ENCODE results near the gene CD28.

CD28 gene

GRCh38 chr2:203718087-203718486 lies 11.6 kb downstream of the CD28 start:
- no peak for DNase-seq (ENCODE audit: low spot score)

DNA sequence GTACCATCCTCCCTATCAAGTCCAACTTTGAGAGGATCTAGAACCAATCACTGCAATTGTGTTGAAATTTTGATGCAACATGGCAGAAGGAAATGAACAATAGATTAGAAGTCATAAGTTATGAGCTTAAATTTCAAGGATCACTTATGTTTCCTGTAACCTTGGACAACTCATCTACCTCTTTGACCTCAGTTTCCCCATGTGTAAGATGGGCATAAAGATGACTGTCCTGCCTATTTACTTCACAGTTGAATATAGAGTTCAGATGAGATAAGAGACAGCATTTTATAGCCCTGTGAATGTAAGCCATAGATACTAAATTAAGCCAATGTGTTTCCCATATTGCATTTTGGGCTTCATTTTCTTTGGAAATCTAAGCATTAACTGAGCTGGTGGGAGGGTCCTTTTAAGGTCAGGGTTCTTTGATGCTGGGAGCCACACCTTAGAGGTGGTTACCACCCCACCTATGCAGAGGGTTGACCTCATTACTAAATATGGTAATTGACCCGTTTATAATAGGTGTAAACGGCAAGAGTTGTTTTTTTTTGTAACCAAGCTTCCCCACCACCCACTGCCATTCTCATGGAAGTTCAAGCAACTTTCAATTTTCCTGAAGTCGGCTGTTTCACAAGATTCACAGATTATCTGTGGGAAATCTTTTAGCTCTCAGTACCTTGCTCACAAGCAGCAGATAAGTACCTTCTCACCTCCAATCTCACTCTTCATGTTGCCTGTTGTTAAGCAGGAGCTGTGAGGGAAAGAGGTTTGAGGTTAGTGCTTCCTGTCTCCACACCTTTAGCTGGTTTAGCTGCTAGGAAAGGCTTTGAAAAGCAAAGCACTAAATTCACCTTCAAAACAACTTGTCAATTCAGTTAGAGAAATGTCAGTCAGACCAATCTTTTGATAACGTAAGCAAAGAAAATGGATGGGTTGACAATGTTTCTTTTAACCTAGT lies 13.3 kb downstream of the CD28 start:
- no peak for DNase-seq (ENCODE audit: low spot score)

GRCh38 chr2:203720915-203721672 lies 14.7 kb downstream of the CD28 start:
- DNase-seq (ENCODE audit: low spot score): no peak

GRCh38 chr2:203721781-203722300 lies 15.4 kb downstream of the CD28 start:
- no peak for DNase-seq (ENCODE audit: low spot score)

DNA sequence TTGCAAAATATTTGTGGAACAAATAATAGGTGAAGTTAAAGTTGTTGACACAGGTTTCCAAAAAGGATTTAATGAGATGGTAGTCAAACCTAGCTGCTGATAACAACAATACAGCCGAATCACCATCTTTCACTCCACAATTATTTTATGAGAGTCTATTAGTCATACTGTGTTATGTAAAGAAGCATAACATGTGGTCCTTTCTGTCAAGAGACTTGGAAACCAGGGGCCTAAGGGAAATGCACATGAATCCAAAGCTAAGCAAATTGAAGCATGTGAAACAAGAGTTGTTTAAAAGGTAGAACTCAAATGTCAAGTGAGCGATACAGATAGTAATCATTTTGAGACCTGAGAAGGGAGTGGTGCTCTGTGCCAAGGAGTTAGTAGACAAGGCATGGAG lies 16.0 kb downstream of the CD28 start:
- no peak for DNase-seq (ENCODE audit: low spot score)

GRCh38 chr2:203728321-203728720 lies 21.9 kb downstream of the CD28 start:
- DNase-seq (ENCODE audit: low spot score): no peak

- DNase-seq (ENCODE audit: low spot score): no peak
These were observed 23.8 kb downstream of the CD28 start for GRCh38 chr2:203730076-203730729.

DNA sequence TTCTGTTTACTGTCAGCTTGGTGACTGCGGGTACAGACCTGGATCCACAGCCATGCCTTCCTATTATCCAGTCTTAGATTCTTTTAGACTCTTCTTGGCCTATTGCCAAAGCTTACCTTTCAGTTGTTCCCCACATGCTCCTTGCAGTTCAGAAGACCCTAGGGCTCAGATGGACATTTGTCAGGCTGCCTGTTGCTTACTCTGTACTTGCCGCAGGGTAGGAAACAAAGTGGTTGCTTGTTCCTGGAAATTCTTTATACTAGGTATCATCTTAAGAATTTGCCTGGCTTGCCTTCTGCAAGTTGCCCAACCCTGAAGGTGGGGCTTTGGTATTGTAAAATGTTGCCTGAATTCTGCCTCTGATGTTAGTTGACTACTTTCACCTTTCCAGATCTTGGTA lies 24.4 kb downstream of the CD28 start:
- DNase-seq (ENCODE audit: low spot score): no peak

DNA sequence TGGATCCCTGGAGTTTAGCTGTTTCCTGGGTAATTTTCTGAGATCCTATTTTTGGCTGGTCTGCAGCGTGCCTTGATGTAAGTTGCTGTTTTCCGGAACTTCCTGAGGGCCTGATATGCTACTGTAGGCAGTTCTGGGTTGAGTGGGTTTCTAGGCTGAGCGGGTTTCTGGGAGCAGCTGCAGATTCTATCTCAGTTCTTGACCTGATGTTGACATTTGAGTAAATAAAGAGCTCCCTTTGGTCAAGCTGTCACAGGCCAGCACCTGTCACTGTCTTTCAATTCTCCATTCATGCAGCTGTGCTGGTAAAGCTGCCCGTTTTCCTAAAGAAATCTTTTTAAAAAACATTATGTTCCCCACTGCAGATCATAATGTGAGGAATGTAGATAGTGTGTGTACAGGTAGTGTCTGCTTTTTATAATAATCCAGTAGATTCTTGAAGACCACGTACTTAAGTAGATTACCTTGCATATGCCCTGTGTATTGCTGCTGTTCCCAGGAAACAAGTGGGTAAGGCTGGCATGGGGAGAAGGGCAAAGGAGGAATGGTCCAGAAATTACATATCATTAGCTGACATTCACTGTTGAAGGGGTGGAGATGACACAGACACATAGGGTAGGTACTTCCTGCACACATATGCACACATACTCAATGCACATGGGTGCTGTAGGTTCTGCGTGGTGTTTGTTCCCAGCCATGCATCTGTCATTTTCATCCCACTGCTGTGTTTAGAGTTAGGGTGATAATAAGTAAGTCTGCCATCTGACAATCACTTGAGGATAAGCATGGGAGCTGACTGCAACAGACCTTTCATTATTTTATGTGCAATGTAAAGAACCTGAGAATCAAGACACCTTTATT lies 25.9 kb downstream of the CD28 start:
- DNase-seq (ENCODE audit: low spot score): no peak

- no peak for DNase-seq (ENCODE audit: low spot score)
These were observed 26.6 kb downstream of the CD28 start for GRCh38 chr2:203732953-203733510.

- DNase-seq (ENCODE audit: low spot score): no peak
These were observed 27.2 kb downstream of the CD28 start for GRCh38 chr2:203733684-203734083.

- DNase-seq (ENCODE audit: low spot score): no peak
These were observed 28.0 kb downstream of the CD28 start for GRCh38 chr2:203734276-203734983.

DNA sequence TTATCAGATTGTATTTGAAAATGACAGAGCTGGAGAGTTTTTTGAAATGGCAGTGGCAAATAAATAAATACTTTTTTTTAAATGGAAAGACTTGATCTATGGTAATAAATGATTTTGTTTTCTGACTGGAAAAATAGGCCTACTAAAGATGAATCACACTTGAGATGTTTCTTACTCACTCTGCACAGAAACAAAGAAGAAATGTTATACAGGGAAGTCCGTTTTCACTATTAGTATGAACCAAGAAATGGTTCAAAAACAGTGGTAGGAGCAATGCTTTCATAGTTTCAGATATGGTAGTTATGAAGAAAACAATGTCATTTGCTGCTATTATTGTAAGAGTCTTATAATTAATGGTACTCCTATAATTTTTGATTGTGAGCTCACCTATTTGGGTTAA lies 30.9 kb downstream of the CD28 start:
- no peak for DNase-seq (ENCODE audit: low spot score)

DNA sequence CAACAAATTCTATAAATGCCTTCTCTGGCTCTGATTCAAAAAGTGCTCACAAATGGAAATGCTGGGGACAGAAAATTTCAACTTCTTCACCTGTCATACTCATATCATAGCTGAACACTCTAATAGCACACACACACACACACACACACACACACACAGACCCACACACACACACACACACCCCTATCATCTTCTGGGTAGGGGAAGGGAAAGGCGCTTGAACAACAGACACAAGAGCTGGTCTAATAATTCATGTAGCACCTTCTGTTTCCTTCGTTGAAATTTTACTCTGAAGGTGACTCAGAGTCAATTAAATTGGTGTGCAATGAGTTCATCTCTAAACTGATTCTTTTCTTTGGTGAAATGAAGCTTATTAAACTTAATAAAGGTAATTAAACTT lies 32.9 kb downstream of the CD28 start:
- no peak for DNase-seq (ENCODE audit: low spot score)

DNA sequence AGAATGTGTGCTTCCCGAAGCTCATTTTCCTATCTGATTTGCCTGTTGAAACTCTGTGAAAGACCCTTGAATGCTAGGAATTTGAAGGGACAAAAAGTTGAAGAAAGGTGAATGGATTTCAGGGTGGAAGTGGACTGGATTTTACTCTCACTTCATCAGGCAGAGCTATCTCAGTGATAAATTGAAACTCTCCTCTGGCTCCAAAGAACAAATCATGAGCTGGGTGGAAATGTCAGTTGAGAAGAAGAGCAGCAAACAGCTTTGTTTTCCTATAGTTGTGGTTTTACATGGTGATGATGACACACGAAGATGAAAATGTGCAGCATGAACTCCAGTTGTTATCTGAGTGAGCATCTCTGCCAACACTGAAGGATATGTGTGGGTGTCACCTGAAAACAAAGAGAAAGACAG lies 34.4 kb downstream of the CD28 start:
- no peak for DNase-seq (ENCODE audit: low spot score)

GRCh38 chr2:203741566-203741965 lies 35.1 kb downstream of the CD28 start:
- no peak for DNase-seq (ENCODE audit: low spot score)

- DNase-seq (ENCODE audit: low spot score): no peak
These were observed 37.1 kb downstream of the CD28 start for GRCh38 chr2:203743441-203743981.

- DNase-seq (ENCODE audit: low spot score): no peak
These were observed 37.7 kb downstream of the CD28 start for GRCh38 chr2:203744091-203744490.

- DNase-seq (ENCODE audit: low spot score): no peak
These were observed 38.8 kb downstream of the CD28 start for GRCh38 chr2:203745267-203745666.
